Adipocyte (in vitro differentiated cells): ENCODE measurements around the gene ZNF107.

Experiments
- DNase-seq: peaks from one replicate; pipeline ENCODE4 v3.0.0-alpha.2; 2015; ENCODE audit warnings: low read depth
- H3K27me3 ChIP-seq: replicated peaks from 2 replicates; pipeline ENCODE4 v1.7.0; 2013; ENCODE audit warnings: mild to moderate bottlenecking, low read length, moderate library complexity; ENCODE audit not compliant: control insufficient read depth, insufficient read depth
- H3K36me3 ChIP-seq: 2 replicates; pipeline ENCODE4 v1.7.0; 2013; ENCODE audit warnings: low read length, mild to moderate bottlenecking, moderate library complexity; ENCODE audit not compliant: control insufficient read depth, insufficient read depth, severe bottlenecking
- H3K4me1 ChIP-seq: 2 replicates; pipeline ENCODE4 v1.7.0; 2013; ENCODE audit warnings: mild to moderate bottlenecking, low read length, moderate library complexity; ENCODE audit not compliant: control insufficient read depth, insufficient read depth
- H3K4me3 ChIP-seq: 2 replicates; pipeline ENCODE4 v1.7.0; 2013; ENCODE audit warnings: mild to moderate bottlenecking, low read length, moderate library complexity
- H3K9ac ChIP-seq: 2 replicates; pipeline ENCODE4 v1.7.0; 2013; ENCODE audit warnings: mild to moderate bottlenecking, low read length, moderate library complexity
- H3K9me3 ChIP-seq: 2 replicates; pipeline ENCODE4 v1.7.0; 2013; ENCODE audit warnings: mild to moderate bottlenecking, low read length, moderate library complexity; ENCODE audit not compliant: control insufficient read depth

ZNF107 gene

DNA sequence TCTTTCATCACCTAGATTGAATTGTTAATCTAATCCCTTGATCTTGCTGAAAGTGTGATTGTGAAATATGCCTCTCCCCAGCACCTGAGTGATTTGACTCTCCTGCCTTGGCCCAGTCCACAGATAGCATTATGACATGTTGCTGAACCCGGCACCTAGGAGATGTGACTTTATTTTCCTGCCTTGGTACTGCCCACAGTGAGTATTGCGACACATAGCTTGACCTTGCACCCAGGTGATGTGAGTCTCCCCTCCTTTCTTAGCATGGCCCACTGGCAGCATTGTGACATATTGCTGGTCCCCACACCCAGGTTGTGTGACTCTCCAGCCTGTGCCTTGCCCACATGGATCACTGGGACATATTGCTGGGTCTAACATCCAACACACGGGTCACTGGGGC is 32.5 kb upstream of the ZNF107 start:
- H3K4me1 ChIP-seq: no peaks in the 10 kb centered on the region
- no peaks in the 10 kb centered on the region for H3K36me3 ChIP-seq
- H3K4me3 ChIP-seq: no peak overlapping the region
- DNase-seq: no peak
- H3K9me3 ChIP-seq: no peaks in the 10 kb centered on the region
- H3K9ac ChIP-seq: no peak overlapping the region
- H3K27me3 ChIP-seq: no peaks in the 10 kb centered on the region

DNA sequence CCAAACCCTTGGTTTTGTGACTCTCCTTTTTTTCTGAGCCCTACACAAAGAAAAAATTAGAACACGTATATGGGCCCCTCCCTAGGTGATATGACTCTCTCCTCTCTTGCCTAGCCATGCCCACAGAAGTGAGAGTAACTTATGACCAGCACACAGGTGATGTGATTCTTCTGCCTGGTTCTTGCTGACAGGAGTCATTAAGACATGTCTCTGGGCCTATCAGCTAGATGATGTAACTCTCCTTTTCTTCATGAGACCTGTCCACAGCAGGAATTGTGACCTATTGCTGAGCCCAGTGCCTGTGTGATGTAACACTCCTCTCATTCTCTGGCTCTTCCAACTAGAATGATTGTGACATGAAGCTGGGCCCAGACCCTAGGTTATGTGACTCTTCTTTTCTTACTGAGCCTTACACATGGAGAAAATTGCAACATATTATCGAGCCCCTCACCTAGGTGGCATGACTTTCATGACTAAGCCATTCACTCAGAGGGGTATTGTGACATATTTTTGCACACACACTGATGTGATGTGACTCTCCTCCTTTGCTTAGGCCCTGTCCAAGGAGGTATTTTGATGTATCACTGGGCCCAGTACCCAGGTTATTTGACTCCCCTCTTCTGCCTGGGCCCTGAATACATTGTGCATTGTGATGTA is 31.4 kb upstream of the ZNF107 start:
- Histone ChIP-seq H3K4me1 (no peaks in the 10 kb centered on the region), H3K9ac (no peak overlapping the region), H3K27me3 (no peaks in the 10 kb centered on the region), H3K4me3 (no peak overlapping the region), H3K9me3 (no peaks in the 10 kb centered on the region), H3K36me3 (no peaks in the 10 kb centered on the region)
- DNase-seq: no peak

DNA sequence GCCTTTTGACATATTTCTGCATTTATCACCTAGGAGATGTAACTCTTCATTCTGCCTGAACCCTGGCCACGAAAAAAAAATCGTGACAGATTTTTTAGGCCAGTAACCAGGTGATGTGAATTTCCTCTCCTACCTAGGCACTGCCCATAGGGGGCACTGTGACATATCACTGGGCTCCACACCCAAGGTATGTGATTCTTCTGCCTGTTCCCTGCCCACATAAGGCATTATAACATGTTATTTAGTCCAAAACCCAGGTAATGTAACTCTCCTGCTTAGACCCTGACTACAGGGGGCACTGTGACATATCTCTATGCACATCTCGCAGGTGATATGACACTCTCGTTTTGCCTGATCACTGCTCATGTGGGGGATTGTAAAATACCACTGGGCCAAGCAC is 29.5 kb upstream of the ZNF107 start:
- Histone ChIP-seq H3K4me3 (no peak overlapping the region), H3K9me3 (no peaks in the 10 kb centered on the region), H3K36me3 (no peaks in the 10 kb centered on the region), H3K4me1 (no peaks in the 10 kb centered on the region), H3K27me3 (no peaks in the 10 kb centered on the region), H3K9ac (no peak overlapping the region)
- DNase-seq: no peak

DNA sequence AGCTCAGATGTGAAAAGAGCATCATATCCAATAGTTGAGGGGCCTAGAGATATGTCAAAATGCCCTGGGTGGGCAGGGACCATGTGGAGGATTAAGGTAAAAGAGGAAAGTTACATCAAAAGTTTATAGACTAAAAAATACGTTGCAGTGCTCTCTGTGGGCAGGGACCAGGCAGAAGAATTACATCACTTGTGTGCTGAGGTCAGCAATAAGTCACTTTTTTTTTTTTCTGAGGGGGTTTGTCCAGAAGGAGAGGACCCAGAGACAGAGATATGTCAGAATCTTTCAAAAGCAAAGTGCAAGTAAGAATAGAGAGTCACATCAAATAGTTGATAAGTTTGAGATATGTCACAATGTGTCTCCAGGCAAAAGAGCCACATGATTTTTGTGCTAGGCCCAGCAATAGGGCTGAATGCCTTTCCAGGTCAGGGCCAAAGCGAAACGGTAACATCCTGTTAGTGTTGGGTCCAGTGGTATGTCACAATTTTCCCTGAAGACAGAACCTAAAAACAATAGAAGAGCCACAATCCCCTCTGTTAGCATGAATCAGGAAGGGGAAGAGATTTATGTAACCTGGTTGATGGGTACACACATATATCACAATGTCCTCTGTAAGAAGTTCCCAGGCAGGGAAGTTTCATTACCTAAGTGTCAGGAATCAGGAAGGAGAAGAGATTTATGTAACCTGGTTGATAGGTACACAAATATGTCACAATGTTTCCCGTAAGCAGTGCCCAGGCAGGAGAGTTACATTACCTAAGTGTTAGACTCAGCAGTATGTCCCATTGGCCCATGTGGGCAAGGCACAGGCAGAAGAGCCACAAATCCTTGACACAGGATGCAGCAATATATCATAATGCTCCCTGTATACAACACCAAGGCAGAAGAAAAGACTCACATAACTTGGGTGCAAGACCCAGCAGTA is 28.1 kb upstream of the ZNF107 start:
- Histone ChIP-seq H3K36me3 (no peaks in the 10 kb centered on the region), H3K4me3 (no peak overlapping the region), H3K9ac (no peak overlapping the region), H3K4me1 (no peaks in the 10 kb centered on the region), H3K27me3 (no peaks in the 10 kb centered on the region), H3K9me3 (no peaks in the 10 kb centered on the region)
- DNase-seq: no peak

DNA sequence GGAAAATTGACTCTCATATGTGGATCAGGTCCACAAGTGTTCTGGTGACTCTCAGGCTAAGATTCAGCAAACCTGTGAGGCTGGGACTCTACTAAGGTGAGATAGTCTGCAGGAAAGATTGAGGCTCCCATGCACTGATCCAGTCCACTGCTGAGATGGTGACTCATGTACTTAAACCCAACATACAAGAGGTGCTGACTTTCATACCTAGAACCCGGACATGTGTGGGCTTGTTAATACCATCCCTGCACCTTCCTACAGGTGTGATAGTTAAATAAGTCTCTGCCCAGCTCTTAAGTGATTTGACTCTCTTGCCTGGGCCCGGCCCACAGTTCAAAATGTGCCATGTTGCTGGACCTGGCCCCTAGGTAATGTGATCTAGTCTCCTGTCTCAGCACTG is 27.1 kb upstream of the ZNF107 start:
- DNase-seq: no peak

DNA sequence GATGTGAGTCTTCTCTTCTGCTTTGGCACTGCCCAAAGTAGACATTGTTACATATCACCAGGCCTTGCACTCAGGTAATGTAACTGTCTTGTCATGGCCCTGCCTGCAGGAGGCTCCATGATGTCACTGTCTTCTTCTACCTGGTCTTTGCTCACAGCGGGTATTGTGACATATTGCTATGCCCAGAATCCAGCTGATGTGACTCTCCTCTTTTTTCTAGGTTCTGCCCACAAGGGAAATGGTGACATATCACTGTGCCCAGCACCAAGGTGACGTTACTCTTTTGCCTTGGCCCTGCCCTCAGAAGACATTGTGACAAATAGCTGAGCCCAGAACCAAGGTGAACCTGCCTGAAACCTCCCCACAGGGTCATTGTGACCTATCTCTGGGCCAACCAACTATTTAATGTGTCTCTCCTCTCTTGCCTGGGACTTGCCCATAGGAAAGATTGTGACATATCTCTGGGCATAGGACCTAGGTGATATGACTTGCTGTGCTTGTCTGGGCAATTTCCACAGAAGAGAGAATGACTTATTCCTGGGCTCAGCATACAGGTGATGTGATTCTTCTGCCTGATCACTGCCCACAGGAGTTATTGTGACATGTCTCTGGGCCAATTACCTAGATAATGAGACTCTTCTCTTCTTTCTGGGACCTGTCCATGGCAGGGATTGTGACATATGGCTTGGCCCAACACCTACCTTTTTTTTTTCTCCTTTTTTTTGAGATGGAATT is 26.5 kb upstream of the ZNF107 start:
- H3K4me3 ChIP-seq: no peak overlapping the region
- H3K4me1 ChIP-seq: no peaks in the 10 kb centered on the region
- H3K27me3 ChIP-seq: no peaks in the 10 kb centered on the region
- H3K36me3 ChIP-seq: no peaks in the 10 kb centered on the region
- no peak overlapping the region for H3K9ac ChIP-seq
- H3K9me3 ChIP-seq: no peaks in the 10 kb centered on the region
- no peak for DNase-seq

More for the DNA sequence above, 27.1 kb upstream of the ZNF107 start:
- Histone ChIP-seq H3K9ac (no peak overlapping the region), H3K9me3 (no peaks in the 10 kb centered on the region), H3K36me3 (no peaks in the 10 kb centered on the region), H3K27me3 (no peaks in the 10 kb centered on the region), H3K4me1 (no peaks in the 10 kb centered on the region), H3K4me3 (no peak overlapping the region)

DNA sequence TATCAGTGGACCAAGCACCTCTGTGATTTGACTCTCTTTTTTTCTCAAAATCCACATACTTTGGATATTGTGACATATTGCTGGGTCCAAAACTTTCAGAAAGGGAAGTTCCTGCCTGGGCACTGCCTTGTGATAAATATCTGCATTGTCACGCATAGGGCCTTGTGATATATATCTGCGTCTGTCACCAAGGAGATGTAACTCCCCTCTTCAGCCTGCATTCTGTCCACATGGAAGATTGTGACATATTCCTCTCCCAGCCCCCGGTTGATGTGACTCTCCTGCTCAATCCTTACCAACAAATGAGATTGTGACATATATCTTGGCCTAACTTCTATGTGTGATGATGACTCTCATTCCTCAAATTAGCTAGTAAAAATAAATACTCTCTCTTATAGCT is 25.4 kb upstream of the ZNF107 start:
- no peak for DNase-seq
- H3K36me3 ChIP-seq: no peaks in the 10 kb centered on the region
- H3K9ac ChIP-seq: no peak overlapping the region
- no peaks in the 10 kb centered on the region for H3K4me1 ChIP-seq
- no peaks in the 10 kb centered on the region for H3K27me3 ChIP-seq
- no peak overlapping the region for H3K4me3 ChIP-seq
- H3K9me3 ChIP-seq: no peaks in the 10 kb centered on the region

DNA sequence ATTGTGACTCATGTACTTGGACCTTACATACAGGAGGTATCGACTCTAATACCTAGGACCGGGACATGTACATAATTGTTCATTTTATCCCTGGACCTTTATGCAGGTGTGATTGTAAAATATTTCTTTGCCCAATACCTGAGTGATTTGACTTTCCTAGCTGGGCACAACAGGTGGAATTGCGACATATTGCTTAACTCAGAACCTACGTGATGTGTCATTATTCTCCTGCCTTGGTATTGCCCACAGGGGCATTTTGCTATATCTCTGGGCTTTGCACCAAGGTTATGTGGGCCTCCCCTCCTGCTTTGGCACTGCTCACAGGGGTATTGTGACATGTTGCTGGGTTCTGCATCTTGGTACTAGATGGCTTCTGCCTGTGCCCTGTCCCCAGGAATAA is 23.9 kb upstream of the ZNF107 start:
- Histone ChIP-seq H3K27me3 (no peaks in the 10 kb centered on the region), H3K4me3 (no peak overlapping the region), H3K9me3 (no peaks in the 10 kb centered on the region), H3K36me3 (no peaks in the 10 kb centered on the region), H3K4me1 (no peaks in the 10 kb centered on the region), H3K9ac (no peak overlapping the region)
- no peak for DNase-seq

DNA sequence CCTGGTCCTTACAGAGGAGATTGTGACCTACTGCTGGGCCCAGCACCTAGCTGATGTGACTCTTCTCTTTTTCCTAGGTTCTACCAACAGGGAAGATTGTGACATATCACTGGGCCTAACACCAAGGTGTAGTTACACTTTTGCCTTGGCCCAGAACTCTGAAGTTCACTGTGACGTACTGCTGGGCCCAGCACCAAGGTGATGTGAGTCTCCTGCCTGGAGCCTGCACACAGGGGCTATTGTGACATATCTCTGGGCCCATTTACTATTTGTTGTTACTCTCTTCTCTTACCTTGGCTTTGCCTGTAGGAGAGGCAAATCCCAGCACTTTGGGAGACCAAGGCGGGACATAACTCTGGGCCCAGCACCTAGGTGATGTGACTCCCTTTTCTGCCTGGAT is 23.1 kb upstream of the ZNF107 start:
- H3K36me3 ChIP-seq: no peaks in the 10 kb centered on the region

DNA sequence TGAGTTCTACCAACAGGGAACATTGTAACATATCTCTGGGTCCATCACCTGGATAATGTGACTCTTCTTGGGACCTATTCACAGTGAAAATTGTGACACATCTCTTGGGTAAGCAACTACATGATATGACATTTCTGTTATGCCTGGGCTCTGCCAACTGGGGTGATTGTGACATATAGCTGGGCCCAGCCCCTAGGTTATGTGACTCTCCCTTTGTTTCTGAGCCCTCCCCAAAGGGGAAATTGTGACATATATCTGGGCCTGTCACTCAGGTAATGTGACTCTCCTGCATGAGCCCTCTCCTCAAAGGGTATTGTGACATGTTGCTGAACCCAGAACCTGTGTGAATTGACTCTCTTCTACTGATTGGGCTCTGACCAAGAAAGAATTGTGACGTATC is 22.4 kb upstream of the ZNF107 start:
- Histone ChIP-seq H3K9me3 (no peaks in the 10 kb centered on the region), H3K27me3 (no peaks in the 10 kb centered on the region), H3K36me3 (no peaks in the 10 kb centered on the region), H3K4me1 (no peaks in the 10 kb centered on the region), H3K9ac (no peak overlapping the region), H3K4me3 (no peak overlapping the region)
- DNase-seq: no peak

More for the DNA sequence above, 23.1 kb upstream of the ZNF107 start:
- Histone ChIP-seq H3K4me1 (no peaks in the 10 kb centered on the region), H3K27me3 (no peaks in the 10 kb centered on the region), H3K9me3 (no peaks in the 10 kb centered on the region), H3K9ac (no peak overlapping the region), H3K4me3 (no peak overlapping the region)
- DNase-seq: no peak

DNA sequence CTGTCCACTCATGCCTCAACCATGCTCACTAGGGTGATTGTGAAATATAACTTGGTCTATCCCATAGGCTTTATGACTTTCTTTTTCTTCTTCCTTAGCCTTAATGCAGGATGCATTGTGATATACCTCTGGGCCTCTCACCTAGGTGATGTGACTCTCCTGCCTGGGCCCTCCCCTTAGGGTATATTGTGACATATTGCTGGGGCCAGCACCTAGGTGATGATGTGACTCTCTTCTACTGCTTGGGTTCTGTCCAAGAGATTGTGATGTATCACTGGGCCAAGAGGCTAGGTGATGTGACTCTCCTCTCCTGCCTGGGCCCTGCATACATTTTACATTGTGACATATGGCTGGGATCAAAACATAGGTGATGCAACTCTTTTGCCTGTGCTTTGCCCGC is 14.7 kb upstream of the ZNF107 start:
- H3K4me3 ChIP-seq: no peak overlapping the region
- H3K27me3 ChIP-seq: no peaks in the 10 kb centered on the region
- no peak for DNase-seq
- no peak overlapping the region for H3K9ac ChIP-seq
- H3K36me3 ChIP-seq: no peaks in the 10 kb centered on the region
- H3K4me1 ChIP-seq: no peaks in the 10 kb centered on the region
- H3K9me3 ChIP-seq: no peaks in the 10 kb centered on the region
